Caco-2 (cell line): ENCODE results near the gene SLK. TPM values are rescaled to one million over a fixed set of nuclear protein-coding genes. Genes with fewer than 3 reads are reported as not detected.

Experiments
- BruUV-seq: library from RNA; stranded (reverse); fragments of 400-500 nt; replicated peaks from 2 replicates; lab custom pipeline; 2021; lab: Mats Ljungman, UMichigan
- CTCF ChIA-PET: fragments of 300-600 bp; sonication (Branson Sonifier 250); formaldehyde crosslinking; loops from one replicate; lab custom pipeline; 2022; ENCODE audit warnings: antibody characterized with exemption; lab: Charles Lee
- POLR2A ChIA-PET: fragments of 300-600 bp; sonication (Branson Sonifier 250); formaldehyde crosslinking; loops from one replicate; lab custom pipeline; 2022; ENCODE audit warnings: antibody characterized with exemption; lab: Charles Lee
- DNase-seq, 2 experiments: peaks; one replicate each; pipeline versions ENCODE4 v3.0.0 to v3.0.0-alpha.2; 2020 to 2022
- H3K27me3 ChIP-seq: replicated peaks from 2 replicates; pipeline ENCODE4 v1.6.0; 2011; ENCODE audit warnings: low read length; ENCODE audit not compliant: control insufficient read depth, insufficient read depth
- H3K36me3 ChIP-seq: 2 replicates; pipeline ENCODE4 v1.5.1; 2011; ENCODE audit warnings: low read length; ENCODE audit not compliant: control insufficient read depth, insufficient read depth
- H3K4me1 ChIP-seq: fragments of 250-450 bp; sonication (Bioruptor Pico); 2 replicates; pipeline ENCODE4 v1.5.1; 2020; ENCODE audit warnings: mild to moderate bottlenecking
- H3K4me3 ChIP-seq: 2 replicates; pipeline ENCODE4 v1.5.1; 2011; ENCODE audit warnings: low read depth, mild to moderate bottlenecking, control low read depth, low read length
- H3K9me3 ChIP-seq: fragments of 250-450 bp; sonication (Bioruptor Pico); 2 replicates; pipeline ENCODE4 v1.5.1; 2020; ENCODE audit warnings: mild to moderate bottlenecking, moderate library complexity
- H3K27ac Mint-ChIP-seq: one replicate; pipeline ENCODE4 v1.8.0; 2022; ENCODE audit warnings: mixed read lengths; ENCODE audit not compliant: unreplicated experiment
- H3K27me3 Mint-ChIP-seq: one replicate; pipeline ENCODE4 v1.8.0; 2022; ENCODE audit warnings: mixed read lengths; ENCODE audit not compliant: insufficient read depth, unreplicated experiment
- H3K36me3 Mint-ChIP-seq: one replicate; pipeline ENCODE4 v1.8.0; 2022; ENCODE audit warnings: mild to moderate bottlenecking, mixed read lengths; ENCODE audit not compliant: insufficient read depth, unreplicated experiment
- H3K4me1 Mint-ChIP-seq: one replicate; pipeline ENCODE4 v1.8.0; 2022; ENCODE audit warnings: low read depth, mixed read lengths; ENCODE audit not compliant: unreplicated experiment
- H3K4me3 Mint-ChIP-seq: one replicate; pipeline ENCODE4 v1.8.0; 2022; ENCODE audit warnings: mild to moderate bottlenecking, moderate library complexity, mixed read lengths; ENCODE audit not compliant: unreplicated experiment
- H3K9me3 Mint-ChIP-seq: one replicate; pipeline ENCODE4 v1.8.0; 2022; ENCODE audit warnings: mixed read lengths; ENCODE audit not compliant: unreplicated experiment
- CTCF ChIP-seq, 2 experiments: fragments of 200-600 bp in 1 of 2; IDR thresholded peaks; 1 replicate in 1 of 2; 2 replicates in 1 of 2; pipeline versions ENCODE4 v1.5.1 to v1.8.0; 2011 to 2022; ENCODE audit warnings: antibody characterized with exemption in 1 of 2, control low read depth in 1 of 2, inconsistent platforms in 1 of 2, low read depth in 1 of 2, low read length in 1 of 2, mild to moderate bottlenecking in 1 of 2, moderate library complexity in 1 of 2; ENCODE audit not compliant: insufficient read depth in 1 of 2, severe bottlenecking in 1 of 2, unreplicated experiment in 1 of 2
- intact Hi-C: fragments of 100-400 bp; cut with micrococcal nuclease; formaldehyde crosslinking; loops from one replicate; pipeline ENCODE4 v1.10.0; 2022; ENCODE audit not compliant: unreplicated experiment
- total RNA-seq: library from RNA; stranded (reverse); gene quantifications from 2 replicates; pipeline ENCODE4 v1.2.3, GENCODE V29; 2022

The SLK gene
- total RNA-seq, 1 experiment from 2014 or later, result 39.5 TPM

- TF ChIP-seq CTCF (IDR thresholded peaks at IDR 0.05; ENCODE audit: insufficient read depth in 1 of 2, low read depth in 1 of 2, low read length in 1 of 2, severe bottlenecking in 1 of 2, unreplicated experiment in 1 of 2), result no peak
- intact Hi-C loops, result loop anchor here (5.0 kb wide), 1 partner anchor 303 kb away; the partner anchor contains the start of gene CFAP58
- no TSS peak for BruUV-seq
- Histone ChIP-seq H3K4me3 (no peak overlapping the region), H3K4me1 (peaks cover 13% of the 10 kb centered on the region; the same call in 1 of the 2 replicates), H3K27me3 (no peaks in the 10 kb centered on the region), H3K9me3 (no peaks in the 10 kb centered on the region), H3K36me3 (no peaks in the 10 kb centered on the region)
- H3K4me1 Mint-ChIP-seq, result no peaks in the 10 kb centered on the region
- no peaks in the 10 kb centered on the region for H3K27me3 Mint-ChIP-seq
- DNase-seq, result no peak
- no peaks in the 10 kb centered on the region for H3K36me3 Mint-ChIP-seq
- no peaks in the 10 kb centered on the region for H3K9me3 Mint-ChIP-seq
- CTCF ChIA-PET, result no interaction called here
- no peak overlapping the region for H3K27ac Mint-ChIP-seq
- POLR2A ChIA-PET, result no interaction called here
- H3K4me3 Mint-ChIP-seq, result no peak overlapping the region
Measured at GRCh38 chr10:104049504-104050250, 82.7 kb downstream of the SLK start.

- Mint-ChIP-seq H3K9me3 (no peaks in the 10 kb centered on the region), H3K27me3 (no peaks in the 10 kb centered on the region), H3K4me3 (no peak overlapping the region), H3K4me1 (no peaks in the 10 kb centered on the region), H3K27ac (no peak overlapping the region), H3K36me3 (no peaks in the 10 kb centered on the region)
- no peak for TF ChIP-seq CTCF (IDR thresholded peaks at IDR 0.05; ENCODE audit: insufficient read depth in 1 of 2, low read depth in 1 of 2, low read length in 1 of 2, severe bottlenecking in 1 of 2, unreplicated experiment in 1 of 2)
- intact Hi-C loops, result no loop called here
- H3K36me3 ChIP-seq, result no peaks in the 10 kb centered on the region
- no TSS peak for BruUV-seq
- ChIA-PET CTCF (no interaction called here), POLR2A (no interaction called here)
- H3K4me3 ChIP-seq, result no peak overlapping the region
- no peak for DNase-seq
- H3K9me3 ChIP-seq, result no peaks in the 10 kb centered on the region
- H3K4me1 ChIP-seq, result peaks cover 13% of the 10 kb centered on the region; the same call in 1 of the 2 replicates
- H3K27me3 ChIP-seq, result no peaks in the 10 kb centered on the region
Measured at GRCh38 chr10:104052431-104052830, 85.5 kb downstream of the SLK start.

GRCh38 chr10:104053201-104053600 is 86.3 kb downstream of the SLK start:
- H3K27me3 Mint-ChIP-seq, result no peaks in the 10 kb centered on the region
- H3K9me3 Mint-ChIP-seq, result no peaks in the 10 kb centered on the region
- intact Hi-C loops, result no loop called here
- CTCF ChIA-PET, result no interaction called here
- TF ChIP-seq CTCF (IDR thresholded peaks at IDR 0.05; ENCODE audit: insufficient read depth in 1 of 2, low read depth in 1 of 2, low read length in 1 of 2, severe bottlenecking in 1 of 2, unreplicated experiment in 1 of 2), result no peak
- H3K4me1 ChIP-seq, result peaks cover 13% of the 10 kb centered on the region; the same call in 1 of the 2 replicates
- H3K36me3 ChIP-seq, result no peaks in the 10 kb centered on the region
- H3K9me3 ChIP-seq, result no peaks in the 10 kb centered on the region
- no peak overlapping the region for H3K4me3 ChIP-seq
- H3K27ac Mint-ChIP-seq, result no peak overlapping the region
- no peak overlapping the region for H3K4me3 Mint-ChIP-seq
- POLR2A ChIA-PET, result interaction anchor here (0.5 kb wide), 1 partner anchor 72 kb away, joined by 4 read pairs; no protein-coding TSS in a partner anchor
- no peak for DNase-seq
- no peaks in the 10 kb centered on the region for H3K36me3 Mint-ChIP-seq
- no peaks in the 10 kb centered on the region for H3K27me3 ChIP-seq
- no peaks in the 10 kb centered on the region for H3K4me1 Mint-ChIP-seq
- BruUV-seq, result no TSS peak
